Hematopoietic multipotent progenitor cell treated with erythropoietin and hydrocortisone succinate and interleukin-3 and kit ligand, for 8 days (in vitro differentiated cells): ENCODE results near the gene MAOA.
"Not testable (repeated sequence)": the region's sequence is repeated elsewhere in the genome, so short reads cannot be mapped to it uniquely, and the experiment has no call there.

Experiments
- DNase-seq: peaks from one replicate; pipeline ENCODE4 v3.0.0-alpha.2; 2015

The MAOA gene

DNA sequence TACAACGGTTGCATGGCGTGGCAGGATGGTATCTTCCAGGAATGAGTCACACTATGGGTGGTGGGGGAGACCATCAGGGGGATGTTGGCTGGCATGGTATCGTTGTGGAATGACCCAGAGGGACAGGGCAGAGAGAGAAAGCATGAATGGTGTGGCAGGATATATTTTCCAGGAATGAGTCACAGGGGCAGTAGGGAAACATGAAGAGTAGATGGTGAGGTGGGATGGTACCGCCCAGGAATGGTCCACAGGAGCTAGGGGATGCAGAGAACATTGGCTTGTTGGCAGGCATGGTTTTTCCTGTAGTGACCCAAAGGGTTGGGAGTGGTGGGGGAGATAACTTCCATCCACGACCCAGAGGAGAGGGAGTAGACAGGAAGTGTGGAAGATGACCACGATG, 62.4 kb downstream of the MAOA start:
- DNase-seq: no peak

DNA sequence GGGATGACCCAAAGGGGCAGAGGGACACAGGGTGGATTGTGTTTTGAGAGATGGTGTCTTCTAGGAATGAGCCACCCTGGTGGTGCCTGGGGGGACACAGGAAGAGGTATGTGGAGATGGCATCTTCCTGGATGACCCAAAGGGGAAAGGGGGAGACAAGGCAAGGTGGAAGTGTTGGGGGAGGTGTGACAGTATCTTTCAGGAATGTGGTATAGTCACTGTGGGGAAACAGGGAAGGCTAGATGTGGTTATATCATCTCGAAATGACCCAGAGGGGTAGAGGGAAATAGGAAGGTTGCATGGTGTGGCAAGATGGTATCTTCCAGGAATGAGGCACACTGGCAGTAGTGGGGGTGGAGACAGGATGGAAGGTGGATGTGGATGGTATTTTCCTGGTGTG, 62.9 kb downstream of the MAOA start:
- no peak for DNase-seq

DNA sequence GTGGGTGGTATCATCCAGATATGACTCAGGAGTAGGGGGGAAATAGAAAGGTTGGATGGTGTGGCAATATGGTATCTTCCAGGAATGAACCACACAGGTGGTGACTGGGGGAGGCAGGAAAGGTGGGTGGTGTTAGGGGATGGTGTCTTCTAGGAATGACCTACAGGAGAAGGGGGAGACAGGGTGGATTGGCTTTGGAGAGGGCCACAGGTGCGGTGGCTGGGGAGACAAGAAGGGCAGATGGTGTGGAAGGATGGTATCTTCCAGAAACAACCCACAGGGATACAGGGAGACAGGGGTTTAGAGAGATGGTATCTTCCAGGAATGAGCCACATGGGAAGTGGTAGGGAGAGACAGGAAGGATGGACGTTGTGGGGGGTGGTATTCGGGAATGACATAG, 64.0 kb downstream of the MAOA start:
- no peak for DNase-seq

DNA sequence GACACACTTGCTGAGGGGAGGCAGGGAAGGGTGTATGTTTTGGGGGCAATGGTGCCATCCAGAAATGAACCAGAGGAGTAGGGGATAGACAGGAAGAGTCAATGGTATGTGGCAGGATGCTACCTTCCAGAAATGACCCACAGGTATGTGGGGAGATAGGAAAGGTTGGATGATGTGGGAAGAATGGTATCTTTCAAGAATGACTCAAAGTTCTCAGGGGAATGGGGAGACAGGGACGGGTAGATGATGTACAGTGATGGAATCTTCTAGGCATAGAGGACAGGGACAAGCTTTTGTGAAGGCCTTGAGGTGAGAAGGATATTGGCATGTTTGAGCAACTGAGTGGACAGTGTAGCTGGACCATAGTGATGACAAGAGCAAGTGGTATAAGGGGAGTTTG, 64.9 kb downstream of the MAOA start:
- no peak for DNase-seq

DNA sequence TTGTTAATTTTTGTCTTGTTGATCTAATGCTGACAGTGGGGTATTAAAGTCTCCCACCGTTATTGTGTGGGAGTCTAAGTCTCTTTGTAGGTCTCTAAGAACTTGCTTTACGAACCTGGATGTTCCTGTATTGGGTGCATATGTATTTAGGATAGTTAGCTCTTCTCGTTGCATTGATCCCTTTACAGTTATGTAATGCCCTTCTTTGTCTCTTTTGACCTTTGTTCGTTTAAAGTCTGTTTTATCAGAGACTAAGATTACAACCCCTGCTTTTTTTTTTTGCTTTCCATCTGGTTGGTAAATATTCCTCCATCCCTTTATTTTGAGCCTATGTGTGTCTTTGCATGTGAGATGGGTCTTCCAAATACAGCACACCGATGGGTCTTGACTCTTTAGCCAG, 69.1 kb downstream of the MAOA start:
- DNase-seq: not testable (repeated sequence)

DNA sequence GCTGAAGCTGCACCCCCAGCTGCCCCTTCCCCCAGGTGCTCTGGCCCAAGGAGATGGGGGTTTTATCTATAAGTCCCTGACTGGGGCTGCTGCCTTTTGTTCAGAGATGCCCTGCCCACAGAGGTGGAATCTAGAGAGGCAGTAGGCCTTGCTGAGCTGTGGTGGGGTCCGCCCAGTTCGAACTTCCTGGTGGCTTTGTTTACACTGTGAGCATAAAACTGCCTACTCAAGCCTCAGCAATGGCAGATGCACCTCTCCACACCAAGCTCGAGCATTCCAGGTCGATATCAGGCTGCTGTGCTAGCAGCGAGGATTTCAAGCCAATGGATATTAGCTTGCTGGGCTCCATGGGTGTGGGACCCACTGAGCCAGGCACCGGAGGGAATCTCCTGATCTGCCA, 71.2 kb downstream of the MAOA start:
- DNase-seq: not testable (repeated sequence)

DNA sequence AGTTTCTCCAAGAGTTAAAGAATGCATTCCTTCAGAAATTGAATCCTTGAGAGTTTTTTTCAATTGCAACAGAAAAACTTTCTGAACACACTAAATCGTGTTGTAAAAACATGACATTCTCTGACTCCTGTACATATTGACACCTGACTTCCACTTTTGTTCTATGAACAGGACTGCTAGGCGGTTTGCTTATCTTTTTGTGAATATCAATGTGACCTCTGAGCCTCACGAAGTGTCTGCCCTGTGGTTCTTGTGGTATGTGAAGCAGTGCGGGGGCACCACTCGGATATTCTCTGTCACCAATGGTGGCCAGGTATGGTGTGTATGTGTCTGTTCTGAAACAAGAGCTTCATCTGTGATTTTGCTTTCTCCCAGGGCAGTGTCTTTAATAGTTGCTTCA, 71.9 kb downstream of the MAOA start:
- DNase-seq: no peak

DNA sequence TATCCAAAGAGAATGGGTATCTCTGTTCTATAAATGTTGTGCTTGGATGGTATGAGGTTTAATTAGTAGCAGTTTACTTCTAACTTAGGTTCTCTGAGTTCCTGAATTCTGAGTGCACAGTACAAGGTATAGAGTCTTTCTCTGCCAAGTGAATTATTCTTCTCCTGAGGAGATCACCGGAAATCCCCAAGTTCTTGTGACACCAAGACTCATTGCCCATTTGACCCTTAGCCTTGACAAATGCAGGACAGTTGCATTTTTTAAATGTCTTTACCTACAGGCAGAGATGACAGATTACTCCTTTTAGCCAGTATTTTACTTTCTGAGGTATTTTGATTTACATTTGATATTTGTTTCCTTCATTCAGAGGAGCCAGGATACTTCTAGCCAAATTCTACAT, 72.9 kb downstream of the MAOA start:
- no peak for DNase-seq

DNA sequence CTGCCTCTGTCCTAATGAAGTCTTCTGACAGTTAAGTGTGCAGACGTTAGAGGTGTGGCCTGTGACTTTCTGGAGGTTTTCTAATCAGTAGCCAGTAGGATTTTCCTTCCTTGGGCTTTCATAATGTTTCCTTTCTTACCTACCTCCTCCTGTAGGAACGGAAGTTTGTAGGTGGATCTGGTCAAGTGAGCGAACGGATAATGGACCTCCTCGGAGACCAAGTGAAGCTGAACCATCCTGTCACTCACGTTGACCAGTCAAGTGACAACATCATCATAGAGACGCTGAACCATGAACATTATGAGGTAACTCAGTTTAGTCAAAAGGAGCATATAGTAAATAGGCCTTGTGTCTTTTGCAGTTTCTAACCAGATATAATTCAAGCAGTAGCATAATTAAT, 75.0 kb downstream of the MAOA start:
- no peak for DNase-seq

DNA sequence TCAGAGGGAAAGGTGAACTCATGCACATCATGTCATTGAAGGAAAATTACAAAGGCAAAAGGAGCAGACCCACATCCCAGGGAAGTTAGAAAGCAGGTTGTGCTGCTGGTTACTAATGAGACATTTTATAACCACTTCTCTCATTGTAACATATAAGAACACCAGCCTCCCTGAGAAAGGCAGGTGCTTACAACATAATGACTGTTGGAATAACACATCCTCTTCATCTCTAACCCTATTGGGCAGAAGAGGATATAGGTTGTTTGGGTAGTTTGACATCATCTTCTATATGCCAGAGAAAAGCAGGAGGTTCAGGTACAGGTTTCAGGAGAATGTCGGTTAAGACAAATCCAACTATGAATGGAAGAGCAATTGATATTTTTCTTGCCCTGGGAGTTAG, 77.6 kb downstream of the MAOA start:
- no peak for DNase-seq

DNA sequence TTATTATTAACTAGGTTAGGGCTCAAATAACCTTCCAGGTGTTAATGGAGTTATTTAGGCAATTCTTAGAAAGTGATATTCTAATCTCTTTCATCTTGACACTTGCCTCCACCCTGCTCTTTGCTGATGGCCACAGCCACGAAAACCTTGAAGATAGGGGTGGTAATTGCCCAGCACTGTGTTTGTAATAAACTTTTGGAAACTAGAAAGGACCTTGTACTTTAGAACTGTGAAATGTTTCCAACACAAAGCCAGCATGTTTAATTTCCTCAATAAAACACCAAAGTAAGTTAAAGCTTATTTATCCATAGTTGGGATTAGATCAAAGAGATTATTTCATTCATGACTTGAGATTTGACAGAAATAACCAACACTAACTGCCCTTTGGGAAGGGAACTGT, 78.3 kb downstream of the MAOA start:
- no peak for DNase-seq

DNA sequence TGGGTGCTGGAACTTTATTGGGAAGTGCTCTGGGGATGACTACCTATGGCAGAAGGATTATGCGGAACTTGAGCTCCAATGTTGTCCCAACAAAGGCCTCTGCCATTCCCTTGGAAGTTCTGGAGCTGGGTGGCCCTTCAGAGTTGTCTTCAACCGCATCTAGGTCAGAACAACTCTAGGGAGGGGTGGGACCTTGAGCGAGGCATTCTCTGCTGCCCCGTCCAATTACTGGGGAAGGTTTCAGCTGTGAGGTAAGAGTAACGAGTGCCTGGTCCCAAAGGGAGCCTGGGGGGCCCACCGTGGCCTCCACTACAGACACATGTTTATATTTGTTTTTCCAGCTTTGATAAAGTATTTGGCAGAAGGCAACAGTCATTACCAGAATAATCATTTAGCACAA, 79.4 kb downstream of the MAOA start:
- no peak for DNase-seq

DNA sequence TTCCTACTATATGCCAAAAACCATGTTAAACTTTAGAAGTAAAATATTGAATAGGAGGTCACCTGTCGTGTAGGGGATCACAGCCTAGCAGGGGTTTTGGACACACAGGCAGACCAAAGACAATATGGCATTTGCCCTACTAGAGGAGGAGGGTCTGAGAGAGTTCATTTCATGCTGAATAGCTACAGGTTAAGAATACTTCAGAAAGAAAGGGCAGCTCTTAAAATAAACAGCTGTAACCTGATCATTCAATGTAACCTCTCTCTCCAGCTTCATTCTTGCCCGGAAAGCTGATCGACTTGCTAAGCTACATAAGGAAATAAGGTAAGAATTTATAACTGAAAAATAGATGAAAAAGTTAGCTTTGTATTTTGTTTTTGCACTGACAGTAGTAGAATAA, 79.9 kb downstream of the MAOA start:
- DNase-seq: no peak

DNA sequence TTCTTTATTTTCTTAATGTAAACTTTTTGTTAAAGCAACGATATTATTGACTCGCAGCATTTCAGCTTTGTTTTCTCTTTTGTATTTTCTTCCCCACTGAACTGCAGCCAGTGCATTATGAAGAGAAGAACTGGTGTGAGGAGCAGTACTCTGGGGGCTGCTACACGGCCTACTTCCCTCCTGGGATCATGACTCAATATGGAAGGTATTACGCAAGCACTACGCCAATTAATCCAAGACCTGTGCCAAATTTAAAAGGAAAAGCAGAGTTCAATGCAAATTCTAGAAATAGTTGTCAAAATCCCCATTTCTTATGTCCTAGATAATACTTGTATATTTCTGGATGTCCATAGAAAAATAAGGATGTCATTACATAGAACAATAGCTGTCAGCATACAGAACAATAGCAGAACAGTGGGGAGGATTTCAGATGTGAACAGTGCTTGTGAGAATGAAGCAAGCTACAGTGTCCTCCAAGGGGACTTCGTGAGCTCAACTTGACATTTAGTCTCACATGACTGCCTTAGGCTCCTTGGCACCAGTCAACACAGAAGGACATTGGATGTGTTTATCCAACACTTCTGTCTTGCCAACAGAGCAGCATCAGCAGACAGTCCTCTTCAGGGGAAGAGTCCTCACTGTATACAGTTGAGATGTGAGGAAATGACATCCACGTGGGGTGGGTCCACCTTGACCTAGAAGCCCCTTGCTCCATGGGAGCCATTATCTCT, 85.9 kb downstream of the MAOA start:
- DNase-seq: no peak

DNA sequence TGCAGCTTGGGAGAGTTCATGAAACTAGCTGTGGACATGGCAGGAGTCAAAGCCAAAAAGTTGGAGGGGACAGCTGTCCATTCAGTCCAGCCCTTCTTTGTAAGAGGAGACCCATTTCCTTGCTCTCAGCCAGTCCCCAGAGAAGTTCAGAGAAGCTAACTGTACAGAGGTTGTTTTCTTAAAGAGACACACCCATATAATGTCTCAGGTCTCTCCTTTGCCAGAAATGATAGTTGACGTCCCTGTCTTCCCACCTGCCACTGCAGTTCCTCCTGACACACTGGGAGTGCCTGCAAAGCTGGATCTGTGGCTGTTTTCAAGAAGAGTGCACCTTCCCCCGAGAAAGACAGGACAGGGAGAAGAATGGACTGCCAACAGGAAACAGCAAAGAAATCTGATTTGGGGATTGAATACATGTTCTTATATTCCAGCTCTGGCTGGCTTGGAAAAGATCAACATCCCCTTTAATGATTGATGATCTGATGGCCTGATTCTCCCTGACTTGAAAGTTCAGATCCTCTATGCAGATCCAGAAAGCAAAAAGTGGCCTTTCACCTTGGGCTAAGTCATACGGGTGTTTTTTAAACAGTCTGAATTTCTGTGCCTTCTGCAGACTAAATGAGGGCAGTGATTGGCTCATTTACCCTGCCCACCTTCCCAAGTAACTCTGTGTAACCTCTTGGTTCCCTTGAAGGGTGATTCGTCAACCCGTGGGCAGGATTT, 87.2 kb downstream of the MAOA start:
- no peak for DNase-seq

DNA sequence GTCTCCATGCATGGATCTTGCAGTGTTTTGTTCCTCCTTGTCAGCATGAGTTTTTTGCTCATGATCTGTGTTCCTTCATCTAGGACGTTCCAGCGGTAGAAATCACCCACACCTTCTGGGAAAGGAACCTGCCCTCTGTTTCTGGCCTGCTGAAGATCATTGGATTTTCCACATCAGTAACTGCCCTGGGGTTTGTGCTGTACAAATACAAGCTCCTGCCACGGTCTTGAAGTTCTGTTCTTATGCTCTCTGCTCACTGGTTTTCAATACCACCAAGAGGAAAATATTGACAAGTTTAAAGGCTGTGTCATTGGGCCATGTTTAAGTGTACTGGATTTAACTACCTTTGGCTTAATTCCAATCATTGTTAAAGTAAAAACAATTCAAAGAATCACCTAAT, 88.2 kb downstream of the MAOA start:
- DNase-seq: no peak

DNA sequence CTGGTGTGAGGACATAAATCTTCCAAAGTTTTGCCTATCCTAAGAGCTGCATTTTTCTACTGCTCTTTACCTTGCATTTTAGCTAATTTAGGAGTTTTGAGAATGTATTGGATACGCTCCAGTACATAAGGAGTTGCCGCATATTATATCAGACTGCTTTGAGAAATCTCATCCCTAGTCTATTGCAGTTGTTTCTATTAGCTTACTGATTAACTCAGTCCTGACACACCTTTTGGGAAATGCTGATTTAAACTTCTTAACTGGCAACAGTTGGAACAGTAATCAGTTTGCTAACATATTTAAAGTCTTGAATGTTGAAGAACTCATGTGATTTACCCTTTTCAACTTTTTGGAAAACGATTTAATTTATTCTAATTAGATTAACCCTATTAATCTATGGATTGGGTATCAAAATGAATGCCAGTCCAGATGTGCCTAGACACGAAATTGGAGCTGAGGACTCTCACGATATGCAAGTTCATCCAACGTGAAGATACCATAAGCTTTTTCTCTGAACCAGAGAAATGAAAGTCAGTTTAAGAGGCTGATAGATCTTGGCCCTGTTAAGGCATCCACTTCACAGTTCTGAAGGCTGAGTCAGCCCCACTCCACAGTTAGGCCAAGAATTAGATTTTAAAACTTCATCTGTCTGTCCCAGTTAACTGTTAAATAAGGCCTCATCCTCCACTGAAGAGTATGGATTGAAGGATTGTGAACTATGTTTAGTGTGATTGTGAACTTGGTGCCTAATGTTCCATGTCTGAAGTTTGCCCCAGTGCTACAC, 90.0 kb downstream of the MAOA start:
- DNase-seq: no peak

DNA sequence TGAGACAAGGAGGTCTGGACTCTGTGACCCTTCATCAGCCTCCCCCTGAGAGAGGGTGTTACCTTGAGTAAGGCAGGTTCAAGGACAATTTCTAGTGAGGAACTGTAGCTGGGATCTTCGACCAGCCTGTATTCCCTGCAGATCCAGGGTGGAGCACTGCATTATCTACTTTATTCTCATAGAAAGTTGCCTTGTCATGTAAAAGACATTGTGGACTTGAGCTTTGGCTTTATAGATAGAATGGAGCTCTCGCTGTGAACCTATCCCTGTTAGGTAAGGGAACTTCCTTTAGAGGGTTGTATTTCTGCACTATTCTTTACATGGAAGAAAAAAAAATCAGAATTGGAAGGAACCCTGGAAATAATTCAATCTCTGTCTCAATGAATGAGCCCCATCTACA, 91.4 kb downstream of the MAOA start:
- no peak for DNase-seq

DNA sequence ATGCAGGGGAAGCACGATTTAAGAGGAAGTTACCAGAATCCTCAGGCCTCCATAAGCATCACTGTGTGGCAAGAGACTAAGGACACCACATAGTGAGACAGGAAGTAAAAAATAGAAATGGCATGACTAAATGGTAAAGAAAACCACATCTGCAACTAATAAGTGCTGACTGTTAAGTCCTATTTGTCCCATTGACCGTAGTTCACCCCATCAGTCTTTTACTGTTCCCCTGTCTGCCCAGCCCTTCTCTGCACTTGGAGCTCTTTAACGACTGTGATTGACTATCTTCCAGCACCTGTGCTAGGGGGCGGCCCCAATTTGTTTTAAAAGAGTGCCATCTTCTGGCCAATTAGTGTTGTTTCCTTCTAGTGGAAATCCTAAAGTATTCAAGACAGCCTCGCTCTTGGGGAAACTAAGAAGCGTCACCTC, 94.2 kb downstream of the MAOA start:
- peak; percentile 49 for DNase-seq

DNA sequence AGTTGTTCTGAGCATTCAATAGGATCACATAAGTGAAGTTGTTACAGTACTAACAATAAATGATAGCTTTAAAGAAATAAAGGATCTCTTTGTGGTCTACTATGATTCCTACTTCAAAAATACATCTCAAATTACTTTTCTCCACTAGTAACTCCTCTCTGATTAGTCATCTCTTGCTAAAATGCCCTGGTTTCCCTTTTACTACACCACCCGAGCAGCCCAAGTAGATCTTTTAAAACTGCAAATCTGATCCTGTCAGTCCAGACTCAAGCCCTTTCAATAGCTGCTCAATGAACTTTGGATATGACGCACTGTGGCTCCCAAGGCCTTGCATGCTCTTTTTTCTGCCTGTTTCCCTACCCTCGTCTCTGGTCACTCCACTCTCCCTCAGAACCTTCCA, 97.5 kb downstream of the MAOA start:
- no peak for DNase-seq

DNA sequence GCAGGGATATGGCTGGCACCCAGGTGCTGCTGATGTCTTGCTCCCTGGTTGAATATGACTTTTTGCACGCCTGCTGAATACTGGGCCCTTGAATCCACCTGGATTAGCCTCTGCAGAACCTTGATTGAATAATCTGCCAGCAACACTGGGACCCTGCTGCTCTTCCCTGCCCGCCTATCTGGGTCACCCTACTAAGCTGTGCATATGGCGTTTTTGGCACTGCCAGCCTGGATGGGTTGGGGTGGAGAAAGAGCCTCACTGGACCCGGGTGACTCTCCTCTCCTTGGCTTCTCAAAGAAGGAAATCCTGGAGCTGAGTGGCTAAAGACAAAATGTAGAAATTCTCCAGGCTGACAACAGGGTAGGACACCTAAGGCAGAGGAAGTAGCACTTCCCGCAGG, 100.0 kb downstream of the MAOA start:
- DNase-seq: no peak

DNA sequence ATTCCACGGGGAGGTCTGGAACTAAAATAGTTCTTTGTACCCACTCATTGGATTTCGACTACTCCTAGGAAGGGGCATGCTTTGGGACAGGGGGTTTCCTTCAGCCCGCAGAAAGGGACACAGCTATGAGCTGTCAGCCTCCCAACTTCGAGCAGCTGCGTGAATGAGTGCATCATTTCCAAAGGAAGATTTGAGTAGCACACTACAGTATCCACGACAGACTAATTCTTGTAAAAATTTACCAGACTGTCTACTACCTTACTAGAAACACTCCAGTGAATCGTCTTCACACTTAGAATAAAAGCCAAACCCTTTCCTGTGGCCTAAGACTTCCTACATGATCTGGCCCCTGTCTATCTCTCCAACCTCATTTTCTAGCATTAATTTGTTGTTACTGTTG, 101.9 kb downstream of the MAOA start:
- DNase-seq: no peak

DNA sequence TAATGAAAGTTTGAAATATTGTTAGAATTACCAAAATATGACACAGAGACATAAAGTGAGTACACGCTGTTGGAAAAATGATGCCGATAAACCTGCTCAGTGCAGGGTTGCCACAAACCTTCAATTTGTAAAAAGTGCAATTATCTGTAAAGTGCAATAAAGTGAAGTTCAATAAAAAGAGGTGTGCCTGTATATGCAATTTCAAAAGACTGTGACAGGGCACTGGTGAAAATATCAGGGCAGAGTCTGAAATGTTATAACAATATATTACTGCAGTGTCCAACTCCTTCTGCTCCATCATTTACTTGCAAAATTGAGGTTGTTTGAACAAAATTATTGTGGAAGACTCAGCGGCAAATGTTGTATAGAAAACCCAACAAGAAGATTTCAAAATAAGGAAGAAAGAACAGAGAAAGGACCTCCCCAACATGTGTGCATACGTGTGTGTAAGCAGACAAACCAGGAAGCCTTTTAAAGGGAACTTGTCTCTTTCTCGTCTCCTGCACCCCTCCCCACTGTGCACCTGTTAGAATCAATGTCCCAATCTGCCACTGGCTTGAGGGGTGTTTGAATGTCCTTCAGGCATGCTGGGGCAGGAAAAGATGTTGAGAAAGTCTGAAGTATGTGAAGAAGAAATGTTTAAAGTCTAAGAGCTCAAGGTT, 130.0 kb downstream of the MAOA start:
- DNase-seq: no peak
